OCI-LY1 (cell line): ENCODE measurements around the gene CRIM1.

Source experiments
- H2AFZ ChIP-seq: fragments of 200-600 bp; sonication (generic), shearing (Covaris generic); 2 replicates; pipeline ENCODE4 v1.6.0; 2014; ENCODE audit warnings: antibody characterized with exemption, mild to moderate bottlenecking, low read length
- H3F3A ChIP-seq: fragments of 200-600 bp; sonication (generic), shearing (Covaris generic); 2 replicates; pipeline ENCODE4 v1.6.0; 2014; ENCODE audit warnings: mild to moderate bottlenecking, antibody characterized with exemption, low read length, moderate library complexity; ENCODE audit not compliant: insufficient read depth
- H3K27ac ChIP-seq: fragments of 200-600 bp; sonication (generic); 2 replicates; pipeline ENCODE4 v1.5.1; 2014; ENCODE audit warnings: low read length, mixed run types, mild to moderate bottlenecking, low read depth; ENCODE audit not compliant: poor library complexity, severe bottlenecking
- H3K27me3 ChIP-seq: fragments of 200-600 bp; sonication (generic); 2 replicates; pipeline ENCODE4 v1.6.0; 2014; ENCODE audit warnings: antibody characterized with exemption, mild to moderate bottlenecking, low read length, moderate library complexity; ENCODE audit not compliant: insufficient read depth
- H3K36me3 ChIP-seq: fragments of 200-600 bp; sonication (generic); 2 replicates; pipeline ENCODE4 v1.6.1; 2014; ENCODE audit warnings: mild to moderate bottlenecking, antibody characterized with exemption, low read length, moderate library complexity, mixed read lengths; ENCODE audit not compliant: insufficient read depth
- H3K4me1 ChIP-seq: fragments of 200-600 bp; sonication (generic); 2 replicates; pipeline ENCODE4 v1.5.1; 2014; ENCODE audit warnings: mild to moderate bottlenecking, low read length, moderate library complexity; ENCODE audit not compliant: insufficient read depth, severe bottlenecking
- H3K4me2 ChIP-seq: fragments of 200-600 bp; sonication (generic), shearing (Covaris generic); 2 replicates; pipeline ENCODE4 v1.6.1; 2014; ENCODE audit warnings: low read length
- H3K4me3 ChIP-seq: fragments of 200-600 bp; sonication (generic); 2 replicates; pipeline ENCODE4 v1.5.1; 2014; ENCODE audit warnings: low read length, low read depth, mild to moderate bottlenecking, mixed read lengths; ENCODE audit not compliant: poor library complexity, severe bottlenecking
- H3K79me2 ChIP-seq: fragments of 200-600 bp; shearing (Covaris generic); 2 replicates; pipeline ENCODE4 v1.6.1; 2016; ENCODE audit warnings: mixed run types, low read length, mixed read lengths; ENCODE audit not compliant: insufficient read depth
- H3K9ac ChIP-seq: fragments of 200-600 bp; sonication (generic), shearing (Covaris generic); 2 replicates; pipeline ENCODE4 v1.6.1; 2014; ENCODE audit warnings: mild to moderate bottlenecking, low read length, mixed read lengths
- H3K9me2 ChIP-seq: fragments of 200-600 bp; sonication (generic), shearing (Covaris generic); 2 replicates; pipeline ENCODE4 v1.6.1; 2014; ENCODE audit warnings: low read depth, mild to moderate bottlenecking, low read length, mixed read lengths
- H3K9me3 ChIP-seq: fragments of 200-600 bp; shearing (Covaris generic); 2 replicates; pipeline ENCODE4 v1.6.1; 2014; ENCODE audit warnings: low read length, mixed read lengths
- H4K20me1 ChIP-seq: fragments of 200-600 bp; sonication (generic), shearing (Covaris generic); 2 replicates; pipeline ENCODE4 v1.6.0; 2016; ENCODE audit warnings: mild to moderate bottlenecking, low read length; ENCODE audit not compliant: insufficient read depth
- CTCF ChIP-seq: fragments of 200-600 bp; sonication (generic), shearing (Covaris generic); IDR thresholded peaks from 2 replicates; pipeline ENCODE4 v1.5.1; 2017; ENCODE audit warnings: mild to moderate bottlenecking, antibody characterized with exemption, low read length, moderate library complexity, mixed read lengths
- EZH2 ChIP-seq: fragments of 200-600 bp; sonication (generic), shearing (Covaris generic); IDR thresholded peaks from 2 replicates; pipeline ENCODE4 v1.8.0; 2017; ENCODE audit warnings: borderline replicate concordance, mixed run types, mild to moderate bottlenecking, antibody characterized with exemption, low read length, moderate library complexity, mixed read lengths

CRIM1 gene

DNA sequence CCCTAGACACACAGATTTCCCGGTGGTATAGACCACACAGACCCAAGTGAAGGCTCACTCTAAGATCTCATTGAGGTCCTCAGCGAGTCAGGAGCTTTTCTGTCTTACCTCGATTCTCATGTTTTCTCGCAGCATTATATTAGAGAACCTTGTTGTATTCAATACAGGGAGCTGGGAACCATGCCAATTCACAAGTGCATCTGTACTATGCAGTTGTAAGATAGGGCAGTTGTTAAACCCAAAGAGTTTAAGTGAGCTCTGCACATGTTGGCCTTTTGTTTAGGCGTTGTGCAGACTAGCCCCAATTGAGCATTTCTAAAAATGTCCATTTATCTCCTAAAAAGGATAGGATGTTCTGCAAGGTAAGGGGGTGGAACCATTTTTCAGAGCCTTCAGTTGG is 182.8 kb downstream of the CRIM1 start:
- Histone ChIP-seq H4K20me1 (no peaks in the 10 kb centered on the region), H3K4me1 (no peaks in the 10 kb centered on the region), H3K79me2 (no peaks in the 10 kb centered on the region), H3K4me3 (no peak overlapping the region), H3K27me3 (no peaks in the 10 kb centered on the region), H3K9me3 (no peaks in the 10 kb centered on the region), H3K36me3 (no peaks in the 10 kb centered on the region), H2AFZ (no peak overlapping the region), H3F3A (no peaks in the 10 kb centered on the region), H3K9me2 (no peaks in the 10 kb centered on the region), H3K9ac (no peak overlapping the region), H3K4me2 (no peak overlapping the region), H3K27ac (no peak overlapping the region)
- TF ChIP-seq CTCF: no peak
- TF ChIP-seq EZH2: no peak

DNA sequence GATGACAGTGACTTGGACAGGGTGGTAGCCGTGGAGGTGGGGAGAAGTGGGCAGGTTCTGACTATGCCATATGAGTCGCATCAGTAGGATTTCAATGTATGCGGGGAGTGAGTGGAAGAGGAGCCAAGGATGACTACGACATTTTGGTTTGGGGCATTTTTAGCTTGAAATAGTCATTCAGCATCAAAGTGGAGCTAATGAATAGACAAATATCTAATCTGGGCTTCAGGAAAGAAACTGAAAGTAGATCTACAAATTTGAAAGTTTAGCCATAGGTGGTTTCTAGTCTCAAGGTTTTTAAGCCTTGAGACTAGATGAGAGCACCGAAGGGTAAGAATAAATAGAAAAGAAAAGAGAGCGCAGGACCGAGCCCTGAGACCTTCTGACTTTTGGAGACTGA is 184.1 kb downstream of the CRIM1 start:
- H3K4me2 ChIP-seq: no peak overlapping the region
- H3K27me3 ChIP-seq: no peaks in the 10 kb centered on the region
- H4K20me1 ChIP-seq: no peaks in the 10 kb centered on the region
- H3K4me3 ChIP-seq: no peak overlapping the region
- H3K4me1 ChIP-seq: no peaks in the 10 kb centered on the region
- TF ChIP-seq EZH2: no peak
- TF ChIP-seq CTCF: no peak
- no peak overlapping the region for H3K27ac ChIP-seq
- no peaks in the 10 kb centered on the region for H3K36me3 ChIP-seq
- no peaks in the 10 kb centered on the region for H3F3A ChIP-seq
- H3K9me2 ChIP-seq: no peaks in the 10 kb centered on the region
- no peak overlapping the region for H3K9ac ChIP-seq
- H3K79me2 ChIP-seq: no peaks in the 10 kb centered on the region
- H2AFZ ChIP-seq: no peak overlapping the region
- no peaks in the 10 kb centered on the region for H3K9me3 ChIP-seq

DNA sequence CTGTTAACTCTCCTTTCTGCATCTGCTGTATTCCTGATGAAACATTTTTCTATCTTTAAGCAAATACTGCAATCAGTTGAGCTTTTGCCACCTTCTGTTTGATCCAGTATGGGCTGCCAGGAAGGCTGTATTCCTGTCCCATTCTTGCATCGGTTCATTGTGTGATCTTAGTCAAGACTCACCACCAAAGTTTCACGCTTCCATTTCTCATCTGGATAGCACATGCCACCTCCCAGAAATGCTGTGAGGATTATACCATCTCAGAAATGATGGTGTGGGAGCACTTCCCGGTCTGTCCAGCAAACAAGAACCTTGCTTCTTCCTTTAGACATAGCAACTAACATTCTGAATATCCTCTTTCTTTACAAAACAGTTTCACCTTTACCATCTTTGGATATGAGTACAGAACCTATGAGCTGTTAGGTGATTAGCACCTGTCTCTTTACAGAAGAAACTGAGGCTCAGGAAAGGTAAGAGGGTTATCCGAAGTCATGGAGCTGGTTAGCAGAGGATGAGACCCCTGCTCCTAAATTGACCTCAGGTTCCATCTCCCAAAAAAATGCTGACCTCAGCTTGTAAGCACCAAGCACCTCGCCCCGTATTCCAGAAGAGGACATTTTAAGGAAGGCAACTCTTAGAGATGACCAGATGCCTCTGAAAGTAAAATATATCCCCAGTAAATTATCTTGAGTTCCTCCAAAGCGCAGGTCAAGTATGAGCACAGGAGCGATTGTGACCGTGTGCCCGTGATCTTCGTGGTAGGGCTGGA is 185.6 kb downstream of the CRIM1 start:
- Histone ChIP-seq H4K20me1 (no peaks in the 10 kb centered on the region), H2AFZ (no peak overlapping the region), H3K36me3 (no peaks in the 10 kb centered on the region), H3K4me3 (no peak overlapping the region), H3K9ac (no peak overlapping the region), H3K27me3 (no peaks in the 10 kb centered on the region), H3K4me2 (no peak overlapping the region), H3K9me3 (no peaks in the 10 kb centered on the region), H3K79me2 (no peaks in the 10 kb centered on the region), H3K27ac (no peak overlapping the region), H3F3A (no peaks in the 10 kb centered on the region), H3K9me2 (no peaks in the 10 kb centered on the region), H3K4me1 (no peaks in the 10 kb centered on the region)
- TF ChIP-seq CTCF (no peak), EZH2 (no peak)
